CD1c-positive myeloid dendritic cell (primary cell): ENCODE data around the gene NUCB1.

Source experiments
- DNase-seq: peaks from one replicate; pipeline ENCODE4 v3.0.0-alpha.2; 2016; ENCODE audit errors: extremely low spot score

Gene NUCB1

GRCh38 chr19:48962849-48963165 lies 62.7 kb downstream of the NUCB1 start:
- no peak for DNase-seq

GRCh38 chr19:48963371-48964204 lies 63.5 kb downstream of the NUCB1 start:
- DNase-seq = peak; percentile 56

- DNase-seq = no peak
Measured at GRCh38 chr19:48964205-48965039, 64.3 kb downstream of the NUCB1 start.

GRCh38 chr19:48965040-48965805 lies 65.1 kb downstream of the NUCB1 start, which contains the start of gene FTL:
TSS of gene FTL (plus strand) at chr19:48965309. CDS start at chr19:48965508, 199 bp downstream.
- peak; percentile 98 for DNase-seq

- DNase-seq = peak; percentile 91
Measured at GRCh38 chr19:48965806-48966540, 65.9 kb downstream of the NUCB1 start.

GRCh38 chr19:48966541-48967345 lies 66.6 kb downstream of the NUCB1 start:
- DNase-seq = peak; percentile 59

- DNase-seq = peak; percentile 96
Measured at GRCh38 chr19:48967346-48968178, 67.5 kb downstream of the NUCB1 start.

- no peak for DNase-seq
Measured at GRCh38 chr19:48968179-48968661, 68.1 kb downstream of the NUCB1 start.

- no peak for DNase-seq
Measured at GRCh38 chr19:48968813-48969218, 68.7 kb downstream of the NUCB1 start.

GRCh38 chr19:48969276-48970138 lies 69.4 kb downstream of the NUCB1 start:
- DNase-seq = peak; percentile 52

- no peak for DNase-seq
Measured at GRCh38 chr19:48970139-48970766, 70.1 kb downstream of the NUCB1 start.

GRCh38 chr19:48970923-48971395 lies 70.8 kb downstream of the NUCB1 start:
- peak; percentile 94 for DNase-seq
